Ishikawa (cell line): ENCODE measurements around the gene GALR2.

Experiments
- EGR1 ChIP-seq: IDR thresholded peaks from 2 replicates; pipeline ENCODE4 v1.6.1; 2012
- EP300 ChIP-seq: IDR thresholded peaks from 2 replicates; pipeline ENCODE4 v1.6.1; 2012; ENCODE audit warnings: borderline replicate concordance
- NFIC ChIP-seq: IDR thresholded peaks from 2 replicates; pipeline ENCODE4 v1.6.1; 2012
- RAD21 ChIP-seq: IDR thresholded peaks from 2 replicates; pipeline ENCODE4 v1.6.1; 2012; ENCODE audit warnings: low read depth
- TCF12 ChIP-seq: IDR thresholded peaks from 2 replicates; pipeline ENCODE4 v1.6.1; 2012; ENCODE audit warnings: low read depth
- YY1 ChIP-seq: IDR thresholded peaks from 2 replicates; pipeline ENCODE4 v1.6.1; 2012; ENCODE audit warnings: low read depth
- ZBTB7A ChIP-seq: IDR thresholded peaks from 2 replicates; pipeline ENCODE4 v1.6.1; 2012; ENCODE audit warnings: low read depth
- TF ChIP-seq, protein P1 (sequence below): IDR thresholded peaks from 2 replicates; pipeline ENCODE4 v1.6.1; 2012; ENCODE audit warnings: low read depth, mild to moderate bottlenecking

DNA sequence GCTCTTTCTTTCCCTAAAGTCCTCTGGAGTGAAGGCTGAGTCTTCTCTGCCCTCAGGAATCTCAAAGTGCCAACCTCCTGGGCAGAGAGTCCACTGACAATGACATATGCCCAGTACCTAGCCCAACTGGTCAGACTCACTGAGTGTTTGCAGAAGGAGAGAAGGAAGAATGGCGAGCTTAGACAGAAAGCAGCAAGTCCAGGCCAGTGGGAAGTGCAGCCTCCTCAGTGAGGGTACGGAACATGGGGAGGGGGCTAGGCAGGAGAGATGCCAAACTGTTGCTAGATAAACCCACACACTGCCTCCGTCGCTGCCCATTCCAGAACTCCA, 28.3 kb downstream of the GALR2 start:
- TF ChIP-seq TCF12 (no peak), EGR1 (no peak), NFIC (no peak), YY1 (no peak), RAD21 (no peak), EP300 (no peak), ZBTB7A (no peak)
- TF ChIP-seq, protein P1, sequence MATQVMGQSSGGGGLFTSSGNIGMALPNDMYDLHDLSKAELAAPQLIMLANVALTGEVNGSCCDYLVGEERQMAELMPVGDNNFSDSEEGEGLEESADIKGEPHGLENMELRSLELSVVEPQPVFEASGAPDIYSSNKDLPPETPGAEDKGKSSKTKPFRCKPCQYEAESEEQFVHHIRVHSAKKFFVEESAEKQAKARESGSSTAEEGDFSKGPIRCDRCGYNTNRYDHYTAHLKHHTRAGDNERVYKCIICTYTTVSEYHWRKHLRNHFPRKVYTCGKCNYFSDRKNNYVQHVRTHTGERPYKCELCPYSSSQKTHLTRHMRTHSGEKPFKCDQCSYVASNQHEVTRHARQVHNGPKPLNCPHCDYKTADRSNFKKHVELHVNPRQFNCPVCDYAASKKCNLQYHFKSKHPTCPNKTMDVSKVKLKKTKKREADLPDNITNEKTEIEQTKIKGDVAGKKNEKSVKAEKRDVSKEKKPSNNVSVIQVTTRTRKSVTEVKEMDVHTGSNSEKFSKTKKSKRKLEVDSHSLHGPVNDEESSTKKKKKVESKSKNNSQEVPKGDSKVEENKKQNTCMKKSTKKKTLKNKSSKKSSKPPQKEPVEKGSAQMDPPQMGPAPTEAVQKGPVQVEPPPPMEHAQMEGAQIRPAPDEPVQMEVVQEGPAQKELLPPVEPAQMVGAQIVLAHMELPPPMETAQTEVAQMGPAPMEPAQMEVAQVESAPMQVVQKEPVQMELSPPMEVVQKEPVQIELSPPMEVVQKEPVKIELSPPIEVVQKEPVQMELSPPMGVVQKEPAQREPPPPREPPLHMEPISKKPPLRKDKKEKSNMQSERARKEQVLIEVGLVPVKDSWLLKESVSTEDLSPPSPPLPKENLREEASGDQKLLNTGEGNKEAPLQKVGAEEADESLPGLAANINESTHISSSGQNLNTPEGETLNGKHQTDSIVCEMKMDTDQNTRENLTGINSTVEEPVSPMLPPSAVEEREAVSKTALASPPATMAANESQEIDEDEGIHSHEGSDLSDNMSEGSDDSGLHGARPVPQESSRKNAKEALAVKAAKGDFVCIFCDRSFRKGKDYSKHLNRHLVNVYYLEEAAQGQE: no peak
